HG03139 (cell line): ENCODE measurements around the gene AMER3.
"Not testable (repeated sequence)": the region's sequence is repeated elsewhere in the genome, so short reads cannot be mapped to it uniquely, and the experiment has no call there.

Source experiments
- ATAC-seq: cut with Tn5 transposase; IDR thresholded peaks from one replicate; pipeline ENCODE4 v1.9.1; 2021; ENCODE audit not compliant: unreplicated experiment

The AMER3 gene, protein sequence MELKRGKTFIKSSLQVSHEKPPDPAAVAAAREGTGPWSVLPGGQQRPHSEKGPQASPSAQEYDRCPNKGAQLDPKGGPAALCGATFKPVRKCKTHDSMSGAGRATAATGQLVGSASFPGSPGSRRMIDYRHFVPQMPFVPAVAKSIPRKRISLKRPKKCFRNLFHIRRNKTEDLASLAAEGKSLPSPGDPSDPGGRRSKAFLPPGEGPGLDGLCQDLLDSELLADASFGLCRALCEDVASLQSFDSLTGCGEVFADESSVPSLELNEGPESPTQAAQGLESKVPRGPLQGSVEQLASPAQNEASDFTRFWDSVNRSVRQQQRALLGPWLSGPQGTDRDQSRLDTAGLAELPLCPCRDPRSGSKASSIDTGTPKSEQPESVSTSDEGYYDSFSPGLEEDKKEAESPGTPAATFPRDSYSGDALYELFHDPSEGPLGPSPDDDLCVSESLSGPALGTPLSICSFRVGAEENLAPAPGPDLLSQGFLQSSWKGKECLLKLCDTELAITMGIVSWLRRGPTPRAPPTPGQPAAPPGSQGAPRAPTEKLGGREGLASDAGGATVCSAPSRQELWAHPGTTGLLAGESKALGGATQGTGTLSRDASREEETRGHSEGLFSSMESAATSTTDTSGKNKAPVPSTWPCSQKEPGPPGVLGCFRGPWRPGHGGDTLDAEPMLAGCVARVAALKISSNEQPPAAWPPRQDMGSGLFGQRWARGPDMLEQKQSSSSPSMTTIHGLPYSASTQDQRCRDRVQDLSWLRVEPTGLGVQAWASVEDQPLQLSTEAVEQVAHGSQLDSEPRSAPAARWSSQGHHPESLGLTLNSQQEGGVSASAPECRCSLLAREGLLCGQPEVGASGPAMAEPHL

DNA sequence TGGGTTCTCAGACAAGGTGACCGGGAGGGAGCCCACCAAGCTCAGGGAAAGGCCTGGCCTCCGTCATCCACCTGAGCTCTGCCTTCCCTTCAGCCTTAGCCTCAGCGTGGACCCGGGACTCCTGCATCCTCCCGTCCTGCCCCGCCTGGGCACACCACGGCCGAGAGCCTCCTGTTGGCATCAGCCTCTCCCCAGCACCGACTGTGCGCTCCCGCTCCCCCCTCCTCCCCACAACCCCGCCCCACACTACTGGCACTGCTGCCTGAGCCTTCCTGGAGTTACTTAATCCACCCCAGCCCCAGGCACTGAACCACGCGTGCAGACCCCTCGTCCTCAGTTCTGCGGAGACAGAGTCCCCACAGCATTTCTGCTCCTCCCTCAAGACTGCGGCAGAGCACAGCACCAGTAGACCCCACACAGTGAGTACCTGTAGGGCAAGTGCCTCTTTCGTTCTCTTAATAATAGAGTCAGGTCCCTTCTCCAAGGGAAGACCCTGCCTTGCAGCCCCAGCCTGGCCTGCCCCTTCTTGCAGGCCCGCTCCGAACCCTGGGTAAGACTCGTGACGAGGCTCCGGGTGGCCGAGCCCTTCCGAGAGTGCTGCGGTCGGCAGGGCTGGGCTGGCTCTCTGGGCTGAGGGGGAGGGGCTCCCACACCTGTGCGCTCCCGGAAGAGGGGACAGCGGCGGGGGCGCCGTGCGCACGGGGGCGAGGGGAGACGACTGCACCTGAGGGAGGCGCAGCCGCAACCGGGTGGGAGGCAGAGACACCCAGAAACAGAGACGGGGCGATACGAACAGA is at the start of gene AMER3:
TSS of gene AMER3 (plus strand) at position 285 of the 797 bp plus-strand sequence. CDS start 6,533 bp downstream, outside the sequence.
- ATAC-seq: no peak

DNA sequence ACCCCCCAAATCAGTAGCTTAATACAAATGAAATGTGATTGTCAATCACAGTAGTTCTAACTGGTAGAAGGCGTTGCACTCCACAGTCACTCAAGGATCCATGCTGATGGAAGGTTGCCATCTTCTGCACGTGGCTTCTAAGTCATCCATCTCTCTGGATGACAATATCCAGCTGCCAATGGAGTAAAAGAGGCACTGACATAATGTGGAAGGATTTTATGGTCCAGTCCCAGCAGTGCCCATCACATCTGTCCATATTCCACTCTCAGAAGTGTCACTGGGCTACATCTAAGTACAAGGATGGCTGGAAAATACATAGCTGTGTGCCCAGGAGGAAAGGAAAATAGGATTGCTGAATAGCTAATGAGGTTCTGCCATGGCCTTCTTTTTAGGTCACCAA is 40.5 kb upstream of the AMER3 start:
- not testable (repeated sequence) for ATAC-seq

- ATAC-seq: no peak
Observed at GRCh38 chr2:130720036-130720435, 35.3 kb upstream of the AMER3 start.

DNA sequence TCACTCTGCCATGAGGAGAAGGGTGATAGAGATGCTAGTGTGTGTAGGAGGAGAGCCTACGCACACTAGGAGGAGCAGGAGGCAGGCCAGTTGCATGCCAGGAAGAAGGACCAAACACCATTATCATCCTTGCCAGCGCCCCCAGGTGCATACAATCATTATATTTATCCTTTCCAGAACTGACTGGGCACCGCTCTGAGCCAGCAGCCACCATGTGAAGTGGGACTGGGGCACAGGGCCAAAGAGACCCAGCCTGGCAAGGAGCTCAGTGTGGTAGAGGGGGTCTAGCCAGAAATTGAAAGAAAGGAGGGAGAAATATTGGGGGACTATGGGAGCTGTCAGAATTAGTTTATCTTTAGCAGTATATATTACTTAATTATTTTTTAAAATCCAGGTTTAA is 34.8 kb upstream of the AMER3 start:
- no peak for ATAC-seq

- ATAC-seq: no peak
Observed at GRCh38 chr2:130724455-130724854, 30.9 kb upstream of the AMER3 start.

- ATAC-seq: no peak
Observed at GRCh38 chr2:130726614-130727180, 28.6 kb upstream of the AMER3 start.

- ATAC-seq: peak; percentile 94
Observed at GRCh38 chr2:130727286-130727924, 27.9 kb upstream of the AMER3 start.

DNA sequence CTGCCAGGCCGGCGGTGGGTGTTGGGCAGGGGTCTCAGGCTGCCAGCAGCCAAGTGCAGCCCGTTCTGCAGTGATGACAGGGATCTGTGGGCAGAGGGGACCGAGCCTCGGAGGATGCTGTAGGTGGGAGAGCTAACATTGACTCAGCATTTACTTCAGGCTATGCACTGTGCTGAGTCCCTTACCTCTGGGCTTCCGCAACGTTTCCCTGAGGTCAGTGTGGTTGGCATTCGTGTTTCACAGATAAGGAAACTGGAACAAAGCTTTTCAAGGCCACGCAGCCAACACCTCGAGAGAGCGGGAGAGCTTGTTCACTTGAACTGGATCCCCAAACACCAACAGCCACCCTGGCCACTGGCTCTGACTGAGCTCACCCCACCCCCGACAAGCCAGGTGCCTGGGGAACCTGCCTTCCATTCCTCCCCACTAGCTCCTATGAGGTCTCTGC is 27.3 kb upstream of the AMER3 start:
- ATAC-seq: no peak

GRCh38 chr2:130728549-130729316 is 26.6 kb upstream of the AMER3 start, which contains the start of gene GPR148:
Gene GPR148 (plus strand): TSS chr2:130729070. CDS start chr2:130729152, 82 bp downstream.
- no peak for ATAC-seq

- no peak for ATAC-seq
Observed at GRCh38 chr2:130729322-130730299, 25.7 kb upstream of the AMER3 start.

DNA sequence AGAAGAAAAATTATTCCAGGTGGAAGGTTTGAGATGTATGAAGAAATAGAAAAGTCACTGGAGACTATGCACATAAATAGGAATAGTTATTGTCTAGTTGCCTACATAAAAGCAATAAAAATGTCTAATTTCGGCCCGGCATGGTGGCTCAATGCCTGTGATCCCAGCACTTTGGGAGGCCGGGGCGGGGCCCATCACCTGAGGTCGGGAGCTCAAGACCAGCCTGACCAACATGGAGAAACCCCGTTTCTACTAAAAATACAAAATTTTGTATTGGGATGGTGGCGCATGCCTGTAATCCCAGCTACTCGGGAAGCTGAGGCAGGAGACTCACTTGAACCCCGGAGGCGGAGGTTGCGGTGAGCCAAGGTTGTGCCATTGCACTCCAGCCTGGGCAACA is 23.1 kb upstream of the AMER3 start:
- not testable (repeated sequence) for ATAC-seq

- no peak for ATAC-seq
Observed at GRCh38 chr2:130735200-130735599, 20.1 kb upstream of the AMER3 start.

DNA sequence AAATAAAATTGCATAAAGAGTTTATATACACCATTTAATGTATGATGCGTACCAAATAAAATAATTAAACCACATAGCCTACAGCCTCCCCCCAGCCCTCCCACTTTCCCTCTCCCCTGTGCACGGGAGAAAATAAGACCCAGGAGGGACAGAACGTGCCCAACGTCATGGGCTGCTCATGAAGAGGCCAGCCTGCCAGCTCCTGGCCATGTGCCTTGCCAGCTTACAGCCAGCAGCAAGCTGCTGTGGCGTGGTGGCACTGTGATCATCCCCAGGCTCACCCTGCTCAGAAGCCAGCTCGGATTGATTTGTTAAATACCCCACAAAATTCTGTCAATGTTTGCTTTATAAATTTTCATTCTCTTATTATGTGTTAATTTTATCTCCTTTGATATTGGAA is 18.9 kb upstream of the AMER3 start:
- ATAC-seq: no peak

- ATAC-seq: no peak
Observed at GRCh38 chr2:130737592-130737991, 17.7 kb upstream of the AMER3 start.

GRCh38 chr2:130740671-130741070 is 14.7 kb upstream of the AMER3 start:
- ATAC-seq: no peak

DNA sequence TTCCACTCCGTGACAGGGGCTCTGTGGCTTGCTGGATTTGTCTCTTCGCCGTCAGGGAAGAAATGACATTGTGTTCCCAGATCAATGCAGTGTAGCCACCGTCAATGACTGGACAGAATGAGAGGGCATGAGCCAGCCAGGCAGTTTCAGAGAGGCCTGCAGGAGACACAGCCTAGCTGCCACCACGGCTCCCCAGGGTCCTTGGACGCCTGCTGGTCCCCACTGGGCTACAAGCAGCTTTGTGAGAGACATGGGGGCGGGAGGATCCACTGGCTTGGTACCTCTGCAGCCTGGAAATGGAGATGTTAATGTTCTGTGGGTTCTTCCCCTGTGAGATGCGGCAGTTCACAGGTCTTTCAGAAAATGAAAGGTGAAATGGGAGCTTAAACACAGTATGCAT is 12.1 kb upstream of the AMER3 start:
- no peak for ATAC-seq

- no peak for ATAC-seq
Observed at GRCh38 chr2:130744287-130745117, 10.8 kb upstream of the AMER3 start.
